Hematopoietic multipotent progenitor cell treated with erythropoietin and hydrocortisone succinate and interleukin-3 and kit ligand, for 15 days (in vitro differentiated cells): ENCODE data around the gene PIGR.
"Not testable (repeated sequence)": the region's sequence is repeated elsewhere in the genome, so short reads cannot be mapped to it uniquely, and the experiment has no call there.

Experiments used
- DNase-seq: peaks from one replicate; pipeline ENCODE4 v3.0.0-alpha.2; 2015; ENCODE audit warnings: low spot score

The PIGR gene

GRCh38 chr1:206933333-206933945, 12.8 kb downstream of the PIGR start:
- peak; percentile 49 for DNase-seq

- DNase-seq = no peak
Measured at GRCh38 chr1:206932177-206932576, 14.1 kb downstream of the PIGR start.

- no peak for DNase-seq
Measured at GRCh38 chr1:206931709-206932108, 14.6 kb downstream of the PIGR start.

- no peak for DNase-seq
Measured at GRCh38 chr1:206930210-206930798, 16.0 kb downstream of the PIGR start.

- no peak for DNase-seq
Measured at GRCh38 chr1:206929524-206929923, 16.7 kb downstream of the PIGR start.

GRCh38 chr1:206926286-206926685, 20.0 kb downstream of the PIGR start:
- no peak for DNase-seq

- DNase-seq = no peak
Measured at GRCh38 chr1:206925106-206925736, 21.0 kb downstream of the PIGR start.

GRCh38 chr1:206924592-206925105, 21.6 kb downstream of the PIGR start:
- no peak for DNase-seq

GRCh38 chr1:206923961-206924557, 22.2 kb downstream of the PIGR start:
- not testable (repeated sequence) for DNase-seq

GRCh38 chr1:206923009-206923960, 23.0 kb downstream of the PIGR start:
- DNase-seq = no peak

GRCh38 chr1:206922524-206922923, 23.7 kb downstream of the PIGR start:
- no peak for DNase-seq

- DNase-seq = no peak
Measured at GRCh38 chr1:206921772-206922265, 24.4 kb downstream of the PIGR start, which contains the start of gene FCMR. Gene FCMR (minus strand): TSS chr1:206921941. CDS start chr1:206921854, 87 bp downstream.

GRCh38 chr1:206918076-206918475, 28.2 kb downstream of the PIGR start:
- DNase-seq = no peak

- DNase-seq = no peak
Measured at GRCh38 chr1:206916000-206916709, 30.1 kb downstream of the PIGR start.

- DNase-seq = no peak
Measured at GRCh38 chr1:206915030-206915735, 31.1 kb downstream of the PIGR start.

GRCh38 chr1:206913766-206914537, 32.3 kb downstream of the PIGR start:
- DNase-seq = no peak

- DNase-seq = peak; percentile 74
Measured at GRCh38 chr1:206912445-206913095, 33.7 kb downstream of the PIGR start.

- DNase-seq = peak; percentile 60
Measured at GRCh38 chr1:206911064-206911663, 35.1 kb downstream of the PIGR start.
